GM23338 (cell line): Measurements from ENCODE around the gene HOXC9. TPM values are rescaled to one million over a fixed set of nuclear protein-coding genes. Genes with fewer than 3 reads are reported as not detected.

Experiments used
- ATAC-seq: fragments of 200-7000 bp; cut with Tn5 transposase; 3 replicates; pipeline ENCODE4 v1.9.1; 2020
- DNase-seq: peaks from one replicate; pipeline ENCODE4 v3.0.0-alpha.2; 2015; ENCODE audit warnings: low spot score
- H2AFZ ChIP-seq: fragments of 200-600 bp; sonication (generic); 2 replicates; pipeline ENCODE4 v1.8.0; 2016; ENCODE audit warnings: antibody characterized with exemption, mild to moderate bottlenecking, moderate library complexity
- H3F3A ChIP-seq: fragments of 200-600 bp; sonication (generic); replicated peaks from 2 replicates; pipeline ENCODE4 v1.8.0; 2017; ENCODE audit warnings: antibody characterized with exemption, mixed run types, low read depth
- H3K27ac ChIP-seq: fragments of 200-600 bp; sonication (generic); 2 replicates; pipeline ENCODE4 v1.6.1; 2016; ENCODE audit warnings: low read depth
- H3K27me3 ChIP-seq: fragments of 200-600 bp; sonication (generic); 2 replicates; pipeline ENCODE4 v1.8.0; 2016; ENCODE audit warnings: mild to moderate bottlenecking, mixed run types, moderate library complexity; ENCODE audit not compliant: insufficient read depth
- H3K36me3 ChIP-seq: fragments of 200-600 bp; sonication (generic); 2 replicates; pipeline ENCODE4 v1.8.0; 2016; ENCODE audit warnings: mild to moderate bottlenecking; ENCODE audit not compliant: insufficient read depth
- H3K4me1 ChIP-seq: fragments of 200-600 bp; sonication (generic); 2 replicates; pipeline ENCODE4 v1.8.0; 2016; ENCODE audit warnings: mild to moderate bottlenecking, moderate library complexity; ENCODE audit not compliant: insufficient read depth
- H3K4me2 ChIP-seq: fragments of 200-600 bp; sonication (generic); 2 replicates; pipeline ENCODE4 v1.7.1; 2017; ENCODE audit warnings: mixed run types
- H3K4me3 ChIP-seq: fragments of 200-600 bp; sonication (generic); 2 replicates; pipeline ENCODE4 v1.6.1; 2016; ENCODE audit warnings: mixed run types
- H3K79me2 ChIP-seq: fragments of 200-600 bp; sonication (generic); replicated peaks from 2 replicates; pipeline ENCODE4 v1.8.0; 2017; ENCODE audit warnings: mild to moderate bottlenecking; ENCODE audit not compliant: insufficient read depth
- H3K9me2 ChIP-seq: fragments of 200-600 bp; sonication (generic); 2 replicates; pipeline ENCODE4 v1.8.0; 2017; ENCODE audit not compliant: insufficient read depth
- H4K20me1 ChIP-seq: fragments of 200-600 bp; sonication (generic); replicated peaks from 2 replicates; pipeline ENCODE4 v1.8.0; 2017; ENCODE audit warnings: mild to moderate bottlenecking; ENCODE audit not compliant: insufficient read depth
- H3K27ac Mint-ChIP-seq: 2 replicates; pipeline ENCODE4 v1.8.0; 2020; ENCODE audit warnings: inconsistent platforms, mild to moderate bottlenecking, moderate library complexity, mixed read lengths
- H3K27me3 Mint-ChIP-seq: 3 replicates; pipeline ENCODE4 v1.8.0; 2022; ENCODE audit warnings: low read depth, mild to moderate bottlenecking, moderate library complexity, mixed read lengths, inconsistent platforms; ENCODE audit not compliant: insufficient read depth, poor library complexity
- H3K36me3 Mint-ChIP-seq: 3 replicates; pipeline ENCODE4 v1.8.0; 2021; ENCODE audit warnings: low read depth, mild to moderate bottlenecking, inconsistent platforms, moderate library complexity, mixed read lengths
- H3K4me1 Mint-ChIP-seq: 3 replicates; pipeline ENCODE4 v1.8.0; 2020; ENCODE audit warnings: mild to moderate bottlenecking, inconsistent platforms, mixed read lengths
- H3K4me3 Mint-ChIP-seq: 3 replicates; pipeline ENCODE4 v1.8.0; 2021; ENCODE audit warnings: moderate library complexity, mild to moderate bottlenecking, inconsistent platforms, mixed read lengths
- H3K9me3 Mint-ChIP-seq: 3 replicates; pipeline ENCODE4 v1.8.0; 2020; ENCODE audit warnings: moderate library complexity, mild to moderate bottlenecking, inconsistent platforms, mixed read lengths
- EZH2 ChIP-seq: fragments of 200-600 bp; sonication (generic); IDR thresholded peaks from one replicate; pipeline ENCODE4 v1.8.0; 2017; ENCODE audit warnings: antibody characterized with exemption, mild to moderate bottlenecking, low read depth; ENCODE audit not compliant: unreplicated experiment
- EZH2phosphoT487 ChIP-seq: fragments of 200-600 bp; sonication (generic); IDR thresholded peaks from one replicate; pipeline ENCODE4 v1.8.1; 2018; ENCODE audit warnings: antibody characterized with exemption; ENCODE audit not compliant: unreplicated experiment
- JUNB ChIP-seq: IDR thresholded peaks from one replicate; pipeline ENCODE4 v1.6.1; 2016; ENCODE audit warnings: antibody characterized with exemption; ENCODE audit not compliant: unreplicated experiment
- NANOG ChIP-seq: IDR thresholded peaks from 2 replicates; pipeline ENCODE4 v1.6.1; 2016; ENCODE audit warnings: antibody characterized with exemption, borderline replicate concordance
- REST ChIP-seq: IDR thresholded peaks from one replicate; pipeline ENCODE4 v1.6.1; 2018; ENCODE audit warnings: antibody characterized with exemption; ENCODE audit not compliant: unreplicated experiment
- STAT1 ChIP-seq: IDR thresholded peaks from one replicate; pipeline ENCODE4 v1.6.1; 2016; ENCODE audit warnings: antibody characterized with exemption; ENCODE audit not compliant: unreplicated experiment
- ZNF114 ChIP-seq: fragments of 250-450 bp; sonication (Bioruptor Pico); IDR thresholded peaks from 2 replicates; pipeline ENCODE4 v1.5.0; 2020; ENCODE audit warnings: mild to moderate bottlenecking, moderate library complexity
- ZNF331 ChIP-seq: fragments of 250-450 bp; sonication (Bioruptor Pico); IDR thresholded peaks from 2 replicates; pipeline ENCODE4 v1.5.0; 2020; ENCODE audit warnings: low read depth, mild to moderate bottlenecking, moderate library complexity
- polyA plus RNA-seq: library from polyadenylated mRNA; unstranded; fragments of >200 nt; fragmentation: Nextera tagmentation; extraction: Ambion mirVana; gene quantifications from 2 replicates; pipeline ENCODE4 v1.2.1, GENCODE V29; 2016
- total RNA-seq: library from RNA; depleted of rRNA; stranded (reverse); fragments of >200 nt; shearing (Covaris generic); gene quantifications from 2 replicates; pipeline ENCODE4 v1.2.3, GENCODE V29; 2014
- TF ChIP-seq, protein P1 (sequence below): IDR thresholded peaks from 2 replicates; pipeline ENCODE4 v1.6.1; 2016; ENCODE audit warnings: antibody characterized with exemption

HOXC9 gene
- total and polyA plus RNA-seq, 2 experiments from 2014 or later, result not detected

GRCh38 chr12:54019924-54020590, 20.1 kb downstream of the HOXC9 start:
- Histone ChIP-seq H3K9me2 (no peaks in the 10 kb centered on the region), H2AFZ (no peak overlapping the region), H3K27ac (no peak overlapping the region), H3K4me3 (peak overlapping the region; percentile 46; the same call in 1 of the 2 replicates), H3F3A (peaks cover 33% of the 10 kb centered on the region; the same call in 1 of the 2 replicates), H3K4me2 (peak overlapping the region; percentile 89), H3K79me2 (no peaks in the 10 kb centered on the region), H3K36me3 (no peaks in the 10 kb centered on the region; the same call in 1 of the 2 replicates), H4K20me1 (peaks cover 43% of the 10 kb centered on the region), H3K27me3 (peaks cover 100% of the 10 kb centered on the region), H3K4me1 (peaks cover 42% of the 10 kb centered on the region)
- DNase-seq (no peak), ATAC-seq (no peak)
- peaks cover 98% of the 10 kb centered on the region for H3K27me3 Mint-ChIP-seq
- no peak overlapping the region; the same call in 2 of the 3 replicates for H3K4me3 Mint-ChIP-seq
- TF ChIP-seq EZH2 (peak; percentile 73), JUNB (no peak), STAT1 (no peak), EZH2phosphoT487 (peak; percentile 46), NANOG (no peak)
- no peak overlapping the region for H3K27ac Mint-ChIP-seq
- peaks cover 3% of the 10 kb centered on the region; the same call in 2 of the 3 replicates for H3K9me3 Mint-ChIP-seq
- H3K36me3 Mint-ChIP-seq, result no peaks in the 10 kb centered on the region; the same call in 2 of the 3 replicates
- peaks cover 28% of the 10 kb centered on the region for H3K4me1 Mint-ChIP-seq

GRCh38 chr12:54020591-54021405, 20.8 kb downstream of the HOXC9 start:
- Mint-ChIP-seq H3K9me3 (peaks cover 3% of the 10 kb centered on the region; the same call in 2 of the 3 replicates), H3K27ac (no peak overlapping the region), H3K4me1 (peaks cover 25% of the 10 kb centered on the region), H3K4me3 (no peak overlapping the region), H3K36me3 (no peaks in the 10 kb centered on the region; the same call in 2 of the 3 replicates), H3K27me3 (peaks cover 98% of the 10 kb centered on the region)
- Histone ChIP-seq H4K20me1 (peaks cover 43% of the 10 kb centered on the region), H3K4me1 (peaks cover 48% of the 10 kb centered on the region), H3F3A (peaks cover 30% of the 10 kb centered on the region; the same call in 1 of the 2 replicates), H3K27ac (no peak overlapping the region), H3K79me2 (no peaks in the 10 kb centered on the region), H3K36me3 (no peaks in the 10 kb centered on the region; the same call in 1 of the 2 replicates), H3K9me2 (no peaks in the 10 kb centered on the region), H2AFZ (no peak overlapping the region), H3K4me3 (no peak overlapping the region), H3K4me2 (0 out of 2 replicates have a peak overlapping the region, but pooled peaks have one; percentile 52), H3K27me3 (peaks cover 100% of the 10 kb centered on the region)
- no peak for DNase-seq
- TF ChIP-seq JUNB (no peak), EZH2 (peak; percentile 14), STAT1 (no peak)
- ATAC-seq, result no peak

GRCh38 chr12:54021432-54022013, 21.6 kb downstream of the HOXC9 start:
- Histone ChIP-seq H3K27ac (no peak overlapping the region), H3K27me3 (peaks cover 100% of the 10 kb centered on the region)
- peak; percentile 5; the same call in 2 of the 3 replicates for ATAC-seq
- TF ChIP-seq NANOG, result no peak
- no peak for TF ChIP-seq ZNF114 (CRISPR knock-in tag)
- TF ChIP-seq ZNF331 (CRISPR knock-in tag), result no peak
- TF ChIP-seq, protein P1, sequence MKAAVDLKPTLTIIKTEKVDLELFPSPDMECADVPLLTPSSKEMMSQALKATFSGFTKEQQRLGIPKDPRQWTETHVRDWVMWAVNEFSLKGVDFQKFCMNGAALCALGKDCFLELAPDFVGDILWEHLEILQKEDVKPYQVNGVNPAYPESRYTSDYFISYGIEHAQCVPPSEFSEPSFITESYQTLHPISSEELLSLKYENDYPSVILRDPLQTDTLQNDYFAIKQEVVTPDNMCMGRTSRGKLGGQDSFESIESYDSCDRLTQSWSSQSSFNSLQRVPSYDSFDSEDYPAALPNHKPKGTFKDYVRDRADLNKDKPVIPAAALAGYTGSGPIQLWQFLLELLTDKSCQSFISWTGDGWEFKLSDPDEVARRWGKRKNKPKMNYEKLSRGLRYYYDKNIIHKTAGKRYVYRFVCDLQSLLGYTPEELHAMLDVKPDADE, result no peak
- TF ChIP-seq EZH2phosphoT487, result no peak
- no peak for TF ChIP-seq REST

More at GRCh38 chr12:54021432-54022013, 21.6 kb downstream of the HOXC9 start:
- peak; percentile 86 for DNase-seq
- Mint-ChIP-seq H3K27me3 (peaks cover 98% of the 10 kb centered on the region), H3K27ac (no peak overlapping the region), H3K4me3 (no peak overlapping the region), H3K36me3 (no peaks in the 10 kb centered on the region; the same call in 2 of the 3 replicates), H3K4me1 (peaks cover 28% of the 10 kb centered on the region), H3K9me3 (peaks cover 3% of the 10 kb centered on the region; the same call in 2 of the 3 replicates)
- Histone ChIP-seq H2AFZ (no peak overlapping the region), H3K4me1 (peaks cover 50% of the 10 kb centered on the region), H3K4me3 (no peak overlapping the region), H3K36me3 (no peaks in the 10 kb centered on the region; the same call in 1 of the 2 replicates), H3F3A (peaks cover 33% of the 10 kb centered on the region; the same call in 1 of the 2 replicates), H4K20me1 (peaks cover 48% of the 10 kb centered on the region), H3K4me2 (peak overlapping the region; percentile 52; the same call in 1 of the 2 replicates), H3K79me2 (no peaks in the 10 kb centered on the region), H3K9me2 (no peaks in the 10 kb centered on the region)
